Stimulated activated CD4-positive, alpha-beta T cell treated with anti-CD3 and anti-CD28 coated beads, TNF-alpha, amount 100 ng/mL, for 1 hour (primary cell): ENCODE results near the gene KIF1B.

Source experiments
- DNase-seq, 3 donors: peaks; one replicate each; pipeline ENCODE4 v3.0.0-alpha.2; 2020; ENCODE audit warnings: low read depth in 3 of 3, low spot score in 1 of 3

Gene KIF1B

GRCh38 chr1:10280439-10281350, 70.3 kb downstream of the KIF1B start:
- no peak for DNase-seq

DNA sequence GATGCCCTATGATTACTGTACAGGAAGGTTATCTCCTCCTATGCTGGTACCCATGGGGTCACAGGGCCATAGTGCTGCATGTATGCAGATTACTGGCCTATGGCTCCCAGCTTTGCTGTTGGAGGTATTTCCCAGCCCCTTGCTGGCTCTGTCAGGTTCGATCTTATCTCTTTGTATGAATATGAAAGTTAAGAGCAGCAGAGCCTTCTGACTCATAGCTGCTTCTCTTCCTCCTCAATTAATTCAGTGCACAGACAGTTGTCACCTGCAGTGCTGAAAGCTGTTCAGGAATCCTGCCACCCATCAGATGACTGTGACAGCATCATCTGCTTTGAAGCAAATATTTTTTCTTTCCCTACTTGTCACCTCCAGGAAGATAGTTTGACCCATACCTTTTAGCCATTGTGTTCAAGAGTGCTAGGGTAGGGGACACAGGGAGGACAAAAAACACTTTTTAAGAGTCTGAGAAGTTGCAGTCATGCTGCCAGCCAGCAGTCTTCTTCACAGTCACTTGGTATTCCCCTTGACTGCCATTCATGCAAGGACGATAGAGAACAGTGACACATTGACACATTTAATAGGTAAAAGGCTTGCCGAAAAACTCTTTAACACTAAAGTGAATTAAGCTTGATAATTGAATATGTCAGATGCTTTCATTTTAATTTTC, 73.1 kb downstream of the KIF1B start:
- no peak for DNase-seq

DNA sequence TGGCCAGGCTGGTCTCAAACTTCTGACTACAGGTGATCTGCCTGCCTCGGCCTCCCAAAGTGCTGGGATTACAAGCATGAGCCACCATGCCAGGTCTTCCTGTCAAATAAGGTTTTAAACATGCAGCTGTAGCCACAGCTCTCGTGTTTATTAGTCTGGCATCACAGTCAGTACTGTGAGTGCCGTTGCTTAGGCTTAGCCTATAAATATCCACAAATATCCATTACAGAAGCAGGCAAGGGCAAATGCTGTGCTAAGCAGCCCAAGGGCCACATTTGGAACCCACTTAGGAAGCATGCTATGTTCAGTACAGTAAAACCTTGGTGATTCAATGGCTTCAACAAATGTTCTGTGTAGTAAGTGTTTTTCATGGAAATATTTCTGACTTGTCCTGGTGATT, 75.9 kb downstream of the KIF1B start:
- DNase-seq, result no peak

GRCh38 chr1:10287023-10287645, 76.8 kb downstream of the KIF1B start:
- no peak for DNase-seq

DNA sequence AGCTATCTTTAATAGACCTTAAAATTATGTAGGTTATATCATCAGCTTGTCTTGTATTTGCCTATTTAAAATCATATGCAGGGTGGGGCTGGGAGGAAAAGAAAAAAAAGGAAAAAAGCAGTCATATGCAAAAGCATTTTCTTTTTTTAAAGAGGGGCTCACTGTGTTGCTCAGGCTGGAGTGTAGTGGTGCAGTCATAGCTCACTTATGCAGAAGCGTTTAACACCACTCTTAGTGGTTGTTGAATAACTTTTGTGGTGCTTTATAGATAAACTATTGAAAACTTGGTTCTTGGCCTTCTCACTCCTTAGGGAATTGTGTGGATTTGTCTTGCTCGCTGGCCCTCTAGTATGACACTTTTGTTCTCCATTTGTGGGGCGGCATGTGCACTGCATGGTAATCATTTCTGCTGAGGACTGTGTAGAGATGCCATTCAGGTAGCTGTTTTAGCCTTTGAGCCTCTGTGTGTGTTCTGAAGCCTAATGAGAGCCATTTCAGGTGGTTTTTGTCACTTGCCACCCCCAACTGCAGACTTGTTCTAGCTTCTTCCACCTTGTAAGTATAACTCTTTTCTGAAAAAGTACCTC, 77.8 kb downstream of the KIF1B start:
- no peak for DNase-seq

DNA sequence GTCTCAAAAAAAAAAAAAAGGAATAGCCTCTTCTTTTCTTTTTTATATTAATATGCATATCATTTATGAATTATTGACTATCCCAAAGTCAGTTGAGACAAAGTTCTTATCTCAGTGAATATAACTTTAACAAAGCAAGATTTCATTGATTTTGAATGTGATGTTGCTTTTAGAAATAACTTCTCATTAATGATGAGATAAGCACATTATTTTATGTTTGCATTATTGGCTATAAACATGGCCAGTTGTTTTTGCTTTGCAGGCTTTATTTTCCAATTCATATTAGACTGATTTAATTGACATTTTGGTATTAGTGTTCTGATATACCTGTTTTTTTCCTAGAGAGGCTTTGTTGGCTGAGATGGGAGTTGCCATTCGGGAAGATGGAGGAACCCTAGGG, 81.3 kb downstream of the KIF1B start:
- DNase-seq, result no peak

GRCh38 chr1:10292188-10292587, 81.8 kb downstream of the KIF1B start:
- DNase-seq, result no peak

GRCh38 chr1:10295481-10296085, 85.2 kb downstream of the KIF1B start:
- no peak for DNase-seq

DNA sequence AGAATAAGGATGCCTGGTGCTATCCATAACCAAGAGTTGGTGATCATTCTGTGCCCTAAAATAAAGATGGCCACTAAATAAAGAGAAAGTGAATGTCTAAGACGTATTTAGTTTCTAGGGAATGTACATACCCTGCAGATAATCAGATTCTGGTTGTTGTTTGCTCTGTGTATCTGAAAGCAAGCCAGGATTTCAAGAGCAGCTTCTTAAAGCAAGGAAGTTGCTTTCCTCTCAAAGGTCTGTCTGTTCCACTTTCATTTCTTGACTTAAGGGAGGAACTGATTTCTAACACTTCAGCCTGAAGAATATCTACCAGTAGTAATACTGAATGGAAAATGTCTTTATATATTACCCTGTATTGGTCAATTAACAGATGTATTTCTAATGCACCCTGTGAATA, 88.8 kb downstream of the KIF1B start:
- no peak for DNase-seq

GRCh38 chr1:10302416-10302815, 92.0 kb downstream of the KIF1B start:
- DNase-seq, result no peak

DNA sequence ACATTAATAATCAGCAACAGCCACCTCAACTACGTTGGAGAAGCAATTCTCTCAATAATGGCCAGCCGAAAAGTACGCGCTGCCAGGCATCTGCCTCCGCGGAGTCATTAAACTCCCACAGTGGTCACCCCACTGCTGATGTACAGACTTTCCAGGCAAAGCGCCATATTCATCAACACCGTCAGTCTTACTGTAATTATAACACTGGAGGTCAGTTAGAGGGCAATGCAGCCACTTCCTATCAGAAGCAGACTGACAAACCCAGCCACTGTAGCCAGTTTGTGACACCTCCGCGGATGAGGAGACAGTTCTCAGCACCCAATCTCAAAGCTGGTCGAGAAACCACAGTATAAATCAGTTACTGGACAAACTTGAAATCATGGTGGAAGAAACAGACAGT, 93.9 kb downstream of the KIF1B start:
- no peak for DNase-seq

- no peak for DNase-seq
Measured at GRCh38 chr1:10306435-10306834, 96.1 kb downstream of the KIF1B start.

GRCh38 chr1:10308001-10308400, 97.6 kb downstream of the KIF1B start:
- DNase-seq, result no peak

DNA sequence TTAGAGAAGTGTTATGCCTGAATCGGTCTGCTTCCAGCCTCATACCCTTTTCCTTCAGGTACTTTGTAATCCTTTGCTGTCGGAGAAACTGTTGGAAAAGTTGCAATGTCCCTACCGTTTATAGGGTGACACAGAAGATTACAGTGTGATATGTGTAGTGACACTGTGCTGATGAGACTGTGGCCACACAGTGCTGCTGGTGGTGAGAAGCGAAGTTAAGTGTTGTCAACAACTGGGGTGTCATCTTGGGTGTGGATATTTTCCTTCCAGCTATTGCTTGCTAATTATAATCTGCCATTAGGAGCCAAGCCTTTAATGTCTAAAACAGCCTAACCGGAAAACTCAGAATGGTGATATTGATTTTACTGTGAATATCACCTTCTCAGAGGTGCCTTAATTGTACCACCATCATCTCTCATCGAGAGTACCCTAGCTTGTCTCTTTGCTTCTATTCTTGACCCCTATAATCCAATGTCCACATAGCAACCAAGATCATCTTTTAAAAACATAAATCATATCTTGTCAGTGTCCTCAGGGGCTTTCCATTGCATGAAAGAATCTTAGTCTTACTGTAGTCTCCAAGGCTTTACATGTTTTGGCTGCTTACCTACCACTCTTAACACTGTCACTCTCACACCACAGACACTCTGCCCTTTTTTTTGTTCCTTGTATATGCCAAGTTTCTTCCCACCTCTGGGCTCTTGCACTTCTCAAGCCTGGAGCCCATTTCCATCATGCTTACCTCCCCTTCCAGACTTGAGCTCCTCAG, 99.1 kb downstream of the KIF1B start:
- DNase-seq, result no peak

GRCh38 chr1:10316752-10317151, 106.4 kb downstream of the KIF1B start:
- DNase-seq, result no peak

DNA sequence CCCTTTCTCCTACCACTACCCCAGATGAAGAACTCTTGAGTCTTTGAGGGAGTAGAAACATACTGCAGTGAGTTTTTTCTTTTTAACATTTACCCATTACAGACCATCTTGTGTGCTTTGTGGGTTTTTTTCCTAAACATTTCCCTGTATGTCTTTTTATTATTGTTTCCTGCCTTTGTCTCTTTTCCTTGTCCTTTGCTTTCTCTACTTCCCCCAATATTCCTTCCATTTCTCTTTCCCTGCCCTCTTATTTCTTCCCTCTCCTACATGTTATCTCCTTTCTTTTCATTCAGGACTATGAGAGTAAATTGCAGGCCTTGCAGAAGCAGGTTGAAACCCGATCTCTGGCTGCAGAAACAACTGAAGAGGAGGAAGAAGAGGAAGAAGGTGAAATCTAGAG, 109.4 kb downstream of the KIF1B start:
- DNase-seq, result no peak

GRCh38 chr1:10320336-10320735, 110.0 kb downstream of the KIF1B start:
- DNase-seq, result no peak

DNA sequence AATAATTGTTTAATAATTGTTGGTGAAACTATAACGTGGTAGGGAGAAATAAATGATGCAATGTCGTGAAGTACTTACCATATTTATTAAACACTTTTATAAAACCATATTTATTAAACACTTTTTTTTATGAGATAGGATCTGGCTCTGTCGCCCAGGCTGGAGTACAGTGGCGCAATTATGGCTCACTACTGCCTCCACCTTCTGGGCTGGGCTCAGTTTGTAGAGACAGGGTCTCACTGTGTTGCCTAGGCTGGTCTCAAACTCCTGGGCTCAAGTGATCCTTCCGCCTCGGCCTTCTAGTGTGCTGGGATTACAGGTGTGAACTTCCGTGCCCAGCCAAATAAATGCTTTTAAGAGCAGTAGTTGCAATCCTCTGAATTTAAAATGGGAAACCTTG, 112.5 kb downstream of the KIF1B start:
- DNase-seq, result no peak

DNA sequence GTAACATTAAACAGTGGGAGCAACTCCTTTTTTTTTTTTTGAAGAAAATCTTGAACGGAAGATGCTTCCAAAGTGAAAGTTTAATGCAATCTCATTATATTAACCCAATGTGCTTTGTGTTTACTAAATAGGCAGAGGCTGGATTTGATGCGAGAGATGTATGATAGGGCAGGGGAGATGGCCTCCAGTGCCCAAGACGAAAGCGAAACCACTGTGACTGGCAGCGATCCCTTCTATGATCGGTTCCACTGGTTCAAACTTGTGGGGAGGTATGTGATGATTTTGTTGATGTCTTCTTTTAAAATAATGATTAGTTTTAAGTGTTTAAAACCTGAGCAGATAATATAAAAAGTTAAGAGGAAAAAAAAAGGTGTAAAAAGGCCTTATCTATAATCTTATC, 114.3 kb downstream of the KIF1B start:
- no peak for DNase-seq

- no peak for DNase-seq
Measured at GRCh38 chr1:10325521-10325920, 115.2 kb downstream of the KIF1B start.

GRCh38 chr1:10326251-10326650, 115.9 kb downstream of the KIF1B start:
- no peak for DNase-seq
